GM18511 (cell line): ENCODE results near the gene NOL4L.

Experiments
- ATAC-seq: cut with Tn5 transposase; IDR thresholded peaks from one replicate; pipeline ENCODE4 v1.9.1; 2021; ENCODE audit warnings: mild to moderate bottlenecking, moderate library complexity; ENCODE audit not compliant: unreplicated experiment

The NOL4L gene

GRCh38 chr20:32563311-32564272 lies 21.5 kb downstream of the NOL4L start:
- ATAC-seq: no peak

- no peak for ATAC-seq
Observed at GRCh38 chr20:32562495-32562911, 22.6 kb downstream of the NOL4L start.

GRCh38 chr20:32560989-32561830 lies 23.9 kb downstream of the NOL4L start:
- ATAC-seq: no peak

- no peak for ATAC-seq
Observed at GRCh38 chr20:32560482-32560988, 24.6 kb downstream of the NOL4L start.

GRCh38 chr20:32559753-32560380 lies 25.3 kb downstream of the NOL4L start:
- ATAC-seq: no peak

GRCh38 chr20:32559205-32559752 lies 25.9 kb downstream of the NOL4L start:
- ATAC-seq: no peak

GRCh38 chr20:32558526-32558925 lies 26.6 kb downstream of the NOL4L start:
- no peak for ATAC-seq

- ATAC-seq: no peak
Observed at GRCh38 chr20:32557319-32557718, 27.8 kb downstream of the NOL4L start.

GRCh38 chr20:32556312-32557184 lies 28.6 kb downstream of the NOL4L start:
- no peak for ATAC-seq

GRCh38 chr20:32555584-32555983 lies 29.5 kb downstream of the NOL4L start:
- ATAC-seq: no peak

GRCh38 chr20:32554965-32555289 lies 30.2 kb downstream of the NOL4L start:
- no peak for ATAC-seq

GRCh38 chr20:32553618-32554017 lies 31.5 kb downstream of the NOL4L start:
- no peak for ATAC-seq

- no peak for ATAC-seq
Observed at GRCh38 chr20:32551693-32552092, 33.4 kb downstream of the NOL4L start.

- no peak for ATAC-seq
Observed at GRCh38 chr20:32549842-32550241, 35.3 kb downstream of the NOL4L start.

GRCh38 chr20:32547753-32548034 lies 37.4 kb downstream of the NOL4L start:
- ATAC-seq: no peak

GRCh38 chr20:32546918-32547752 lies 38.0 kb downstream of the NOL4L start:
- no peak for ATAC-seq

- ATAC-seq: no peak
Observed at GRCh38 chr20:32544893-32545840, 40.0 kb downstream of the NOL4L start.

- ATAC-seq: no peak
Observed at GRCh38 chr20:32544260-32544722, 40.8 kb downstream of the NOL4L start.
